ENCODE results near the gene APH1B. TPM values are rescaled to one million over a fixed set of nuclear protein-coding genes. Genes with fewer than 3 reads are reported as not detected.
"Not testable (repeated sequence)": the region's sequence is repeated elsewhere in the genome, so short reads cannot be mapped to it uniquely, and the experiment has no call there.

APH1B gene
- total RNA-seq, 1 donor from 2014 or later: 4.7 TPM

DNA sequence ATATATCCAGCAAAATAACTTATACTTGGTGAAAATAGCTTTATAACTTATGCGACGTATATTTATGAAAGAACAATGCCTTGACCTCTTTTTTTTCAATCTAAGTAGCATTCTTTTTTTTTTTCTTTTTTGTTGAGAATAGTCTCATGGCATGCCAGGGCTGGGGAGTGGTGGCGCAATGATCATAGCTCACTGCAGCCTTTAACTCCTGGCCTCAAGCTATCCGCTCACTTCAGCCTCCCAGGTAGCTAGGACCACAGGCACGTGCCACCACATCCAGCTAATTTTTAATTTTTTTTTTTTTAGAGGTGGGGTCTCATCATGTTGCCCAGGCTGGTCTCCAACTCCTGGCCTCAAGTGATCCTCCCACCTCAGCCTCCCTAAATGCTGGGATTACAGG lies 44.5 kb upstream of the APH1B start:
- no peak overlapping the region for H3K4me3 ChIP-seq (ENCODE audit: low read depth, low read length)
- H3K36me3 ChIP-seq (ENCODE audit: control insufficient read depth, insufficient read depth, low read length): no peaks in the 10 kb centered on the region
- H3K27me3 ChIP-seq (ENCODE audit: control insufficient read depth, insufficient read depth, low read length): no peaks in the 10 kb centered on the region
- FAIRE-seq: no peak
- TF ChIP-seq, protein P1, sequence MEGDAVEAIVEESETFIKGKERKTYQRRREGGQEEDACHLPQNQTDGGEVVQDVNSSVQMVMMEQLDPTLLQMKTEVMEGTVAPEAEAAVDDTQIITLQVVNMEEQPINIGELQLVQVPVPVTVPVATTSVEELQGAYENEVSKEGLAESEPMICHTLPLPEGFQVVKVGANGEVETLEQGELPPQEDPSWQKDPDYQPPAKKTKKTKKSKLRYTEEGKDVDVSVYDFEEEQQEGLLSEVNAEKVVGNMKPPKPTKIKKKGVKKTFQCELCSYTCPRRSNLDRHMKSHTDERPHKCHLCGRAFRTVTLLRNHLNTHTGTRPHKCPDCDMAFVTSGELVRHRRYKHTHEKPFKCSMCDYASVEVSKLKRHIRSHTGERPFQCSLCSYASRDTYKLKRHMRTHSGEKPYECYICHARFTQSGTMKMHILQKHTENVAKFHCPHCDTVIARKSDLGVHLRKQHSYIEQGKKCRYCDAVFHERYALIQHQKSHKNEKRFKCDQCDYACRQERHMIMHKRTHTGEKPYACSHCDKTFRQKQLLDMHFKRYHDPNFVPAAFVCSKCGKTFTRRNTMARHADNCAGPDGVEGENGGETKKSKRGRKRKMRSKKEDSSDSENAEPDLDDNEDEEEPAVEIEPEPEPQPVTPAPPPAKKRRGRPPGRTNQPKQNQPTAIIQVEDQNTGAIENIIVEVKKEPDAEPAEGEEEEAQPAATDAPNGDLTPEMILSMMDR (IDR thresholded peaks at IDR 0.05; ENCODE audit: insufficient read depth, low read length, severe bottlenecking): no peak
- DNase-seq (ENCODE audit: low read depth): no peak

DNA sequence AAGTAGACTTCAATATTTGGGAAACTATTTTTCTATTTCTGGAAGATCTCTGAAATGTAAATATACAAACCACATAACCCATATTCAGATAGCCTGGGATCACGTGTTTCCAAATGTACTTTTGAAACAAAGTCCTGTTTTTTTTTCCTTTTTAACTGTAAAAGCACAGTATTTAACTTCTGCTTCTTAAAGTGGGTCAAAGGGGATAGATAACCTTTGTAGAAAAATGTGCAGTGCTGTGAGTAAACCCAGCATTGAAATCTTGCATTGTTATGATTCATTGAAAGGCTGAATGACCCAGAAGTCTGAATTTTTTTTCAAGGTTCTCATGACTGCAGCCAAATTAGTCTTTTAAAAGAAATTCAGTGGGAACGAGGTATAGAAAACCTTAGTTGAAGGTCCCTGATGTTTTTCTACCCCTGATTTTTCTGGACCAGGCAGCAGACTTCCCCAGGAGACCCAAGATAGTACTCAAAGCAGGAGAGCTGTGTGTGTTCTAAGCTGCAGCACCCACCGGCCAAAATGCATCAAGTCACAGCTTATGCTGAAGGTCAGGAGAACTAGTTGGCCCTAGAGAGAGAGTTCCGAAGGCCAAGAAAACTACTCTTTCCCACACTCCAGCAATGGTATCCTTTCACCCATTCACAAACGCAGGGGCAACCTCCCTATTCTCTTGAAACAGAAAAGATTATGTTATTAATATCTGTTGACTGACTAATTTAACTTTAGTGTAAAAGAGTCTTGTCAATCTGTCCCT lies 43.6 kb upstream of the APH1B start:
- DNase-seq (ENCODE audit: low read depth) (peak; percentile 72), FAIRE-seq (no peak)
- no peak overlapping the region for H3K4me3 ChIP-seq (ENCODE audit: low read depth, low read length)
- H3K36me3 ChIP-seq (ENCODE audit: control insufficient read depth, insufficient read depth, low read length): no peaks in the 10 kb centered on the region
- TF ChIP-seq, protein P1 (IDR thresholded peaks at IDR 0.05; ENCODE audit: insufficient read depth, low read length, severe bottlenecking): no peak
- H3K27me3 ChIP-seq (ENCODE audit: control insufficient read depth, insufficient read depth, low read length): no peaks in the 10 kb centered on the region

DNA sequence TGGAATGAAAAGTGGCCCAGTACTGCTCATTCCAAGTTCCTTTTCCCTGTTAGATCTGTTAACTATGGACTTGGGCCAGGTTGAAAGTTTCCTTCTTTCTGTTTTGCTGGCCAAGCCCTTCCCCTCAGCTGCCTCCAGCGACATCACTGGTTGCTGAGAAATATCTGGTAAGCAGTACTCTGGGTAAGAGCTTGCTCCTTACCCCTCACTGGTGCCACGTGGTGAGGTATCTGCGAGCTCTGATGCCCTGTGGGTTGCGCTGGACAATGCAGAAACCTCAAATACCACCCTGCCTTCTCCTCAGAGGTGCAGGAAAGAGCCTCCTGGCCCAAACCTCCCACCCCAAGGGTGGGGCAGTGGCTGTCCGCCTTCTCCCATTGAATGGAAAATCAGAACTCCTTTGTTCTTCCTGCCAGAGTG lies 42.9 kb upstream of the APH1B start:
- TF ChIP-seq, protein P1 (IDR thresholded peaks at IDR 0.05; ENCODE audit: insufficient read depth, low read length, severe bottlenecking): no peak
- Histone ChIP-seq H3K36me3 (ENCODE audit: control insufficient read depth, insufficient read depth, low read length) (no peaks in the 10 kb centered on the region), H3K27me3 (ENCODE audit: control insufficient read depth, insufficient read depth, low read length) (no peaks in the 10 kb centered on the region), H3K4me3 (ENCODE audit: low read depth, low read length) (no peak overlapping the region)
- no peak for DNase-seq (ENCODE audit: low read depth)
- FAIRE-seq: no peak

DNA sequence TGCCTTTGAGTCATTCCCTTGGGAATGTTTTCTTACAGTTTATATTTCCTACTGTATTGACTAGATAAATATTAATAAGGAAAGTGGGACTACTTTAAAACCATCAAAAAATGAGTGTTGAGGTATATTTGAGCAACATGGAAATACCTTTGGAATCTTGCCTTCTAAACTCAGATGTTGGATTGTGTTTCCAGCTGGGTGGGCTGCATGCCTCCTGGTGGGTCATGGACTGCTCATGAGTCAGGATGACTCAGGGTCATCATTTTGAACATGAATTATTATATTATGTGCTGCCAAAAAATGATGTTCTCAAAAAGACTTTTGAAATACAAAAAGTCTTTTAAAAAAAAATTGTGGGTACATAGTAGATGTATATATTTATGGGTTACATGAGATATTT lies 41.1 kb upstream of the APH1B start:
- FAIRE-seq (no peak), DNase-seq (ENCODE audit: low read depth) (peak; percentile 49)
- no peaks in the 10 kb centered on the region for H3K27me3 ChIP-seq (ENCODE audit: control insufficient read depth, insufficient read depth, low read length)
- TF ChIP-seq, protein P1 (IDR thresholded peaks at IDR 0.05; ENCODE audit: insufficient read depth, low read length, severe bottlenecking): no peak
- no peak overlapping the region for H3K4me3 ChIP-seq (ENCODE audit: low read depth, low read length)
- H3K36me3 ChIP-seq (ENCODE audit: control insufficient read depth, insufficient read depth, low read length): no peaks in the 10 kb centered on the region

DNA sequence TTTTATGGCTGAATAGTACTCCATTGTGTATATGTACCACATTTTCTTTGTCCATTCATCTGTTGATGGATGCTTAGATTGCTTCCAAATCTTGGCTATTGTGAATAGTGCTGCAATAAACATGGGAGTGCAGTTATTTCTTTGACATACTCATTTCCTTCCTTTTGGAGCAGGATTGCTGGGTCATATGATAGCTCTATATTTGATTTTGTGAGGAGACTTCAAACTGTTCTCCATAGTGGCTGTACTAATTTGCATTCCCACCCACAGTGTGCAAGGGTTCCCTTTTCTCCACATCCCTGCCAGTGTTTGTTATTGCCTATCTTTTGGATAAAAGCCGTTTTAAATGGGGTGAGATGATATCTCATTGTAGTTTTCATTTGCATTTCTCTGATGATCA lies 40.3 kb upstream of the APH1B start:
- H3K27me3 ChIP-seq (ENCODE audit: control insufficient read depth, insufficient read depth, low read length); FAIRE-seq; DNase-seq (ENCODE audit: low read depth); H3K36me3 ChIP-seq (ENCODE audit: control insufficient read depth, insufficient read depth, low read length); H3K4me3 ChIP-seq (ENCODE audit: low read depth, low read length): not testable (repeated sequence)

DNA sequence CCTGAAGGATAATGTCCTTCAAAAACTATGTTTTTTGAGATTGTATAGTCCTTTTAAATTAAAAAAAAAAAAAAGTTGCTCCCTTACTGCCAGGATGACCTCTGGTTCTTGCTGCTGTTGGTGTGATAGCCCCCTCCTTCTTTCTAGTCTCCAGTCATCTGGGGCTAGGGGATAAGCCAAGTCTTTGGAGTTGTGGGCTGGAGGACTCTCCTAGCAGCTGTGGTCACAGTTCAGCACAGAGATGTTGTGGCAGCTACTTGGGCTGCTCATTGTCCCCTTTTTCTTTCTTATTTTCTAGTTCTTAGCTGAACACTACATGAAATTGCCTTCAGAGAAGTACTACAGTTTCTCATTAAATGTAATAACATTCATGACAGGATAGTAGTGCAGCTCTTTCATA lies 39.2 kb upstream of the APH1B start:
- no peaks in the 10 kb centered on the region for H3K36me3 ChIP-seq (ENCODE audit: control insufficient read depth, insufficient read depth, low read length)
- H3K4me3 ChIP-seq (ENCODE audit: low read depth, low read length): no peak overlapping the region
- TF ChIP-seq, protein P1 (IDR thresholded peaks at IDR 0.05; ENCODE audit: insufficient read depth, low read length, severe bottlenecking): no peak
- no peak for FAIRE-seq
- H3K27me3 ChIP-seq (ENCODE audit: control insufficient read depth, insufficient read depth, low read length): no peaks in the 10 kb centered on the region
- DNase-seq (ENCODE audit: low read depth): no peak
